NCI-H128 (cell line): Measurements from ENCODE around the gene DLG1.

Source experiments
- DNase-seq: peaks from one replicate; lab custom pipeline; 2025; ENCODE audit not compliant: unreplicated experiment; lab: John Stamatoyannopoulos, UW

The DLG1 gene

DNA sequence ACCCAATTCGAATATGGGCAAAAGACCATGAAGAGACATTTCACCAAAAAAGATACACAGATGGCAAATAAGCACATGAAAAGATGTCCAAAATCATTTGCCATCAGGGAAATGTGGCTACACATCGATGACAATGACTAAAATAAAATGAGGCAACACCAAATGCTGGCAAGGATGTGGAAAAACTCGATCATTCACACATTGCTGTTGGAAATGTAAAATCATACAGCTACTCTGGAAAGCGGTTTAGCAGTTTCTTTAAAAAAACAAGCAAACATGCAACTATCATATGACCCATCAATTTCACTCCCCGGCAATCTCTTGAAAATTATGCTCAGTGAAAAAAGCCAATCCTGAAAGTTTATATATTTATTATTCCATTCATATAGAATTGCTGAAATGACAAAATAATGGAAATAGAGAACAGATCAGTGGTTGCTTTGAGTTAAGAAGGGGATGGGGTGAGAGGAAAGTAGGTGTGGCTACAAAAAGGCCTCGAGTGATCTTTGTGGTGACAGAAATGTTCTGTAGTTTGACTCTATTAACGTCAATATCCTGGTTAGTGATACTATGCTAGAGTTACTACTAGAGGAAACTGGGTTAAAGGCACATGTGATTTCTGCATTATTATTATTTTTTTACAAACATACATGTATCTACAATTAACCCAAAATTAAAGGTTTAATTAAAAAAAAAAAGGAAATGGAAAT, 45.0 kb downstream of the DLG1 start:
- DNase-seq: no peak

- DNase-seq: no peak
Measured at GRCh38 chr3:197249542-197249941, 48.9 kb downstream of the DLG1 start.

DNA sequence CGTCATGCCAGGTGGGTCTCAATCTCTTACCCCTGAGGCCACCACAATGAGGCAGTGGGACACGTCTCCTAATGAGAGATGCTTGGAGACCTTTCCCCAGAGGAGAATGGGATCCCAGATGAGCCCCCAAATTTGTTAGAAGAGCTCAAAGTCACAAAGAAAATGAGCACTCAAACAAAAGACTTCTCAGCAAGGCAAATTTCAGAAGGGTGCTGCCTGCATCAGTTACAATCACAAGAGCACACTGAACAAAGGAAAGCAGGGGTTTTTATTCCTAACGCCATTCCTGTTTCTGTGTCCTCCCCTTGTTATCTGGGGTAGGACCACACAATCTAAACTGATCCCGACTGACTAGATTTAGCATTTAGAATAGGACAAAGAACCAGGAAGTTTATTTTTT, 50.1 kb downstream of the DLG1 start:
- DNase-seq: no peak

GRCh38 chr3:197244751-197245150, 53.7 kb downstream of the DLG1 start:
- no peak for DNase-seq

GRCh38 chr3:197242784-197243432, 55.5 kb downstream of the DLG1 start:
- DNase-seq: no peak

DNA sequence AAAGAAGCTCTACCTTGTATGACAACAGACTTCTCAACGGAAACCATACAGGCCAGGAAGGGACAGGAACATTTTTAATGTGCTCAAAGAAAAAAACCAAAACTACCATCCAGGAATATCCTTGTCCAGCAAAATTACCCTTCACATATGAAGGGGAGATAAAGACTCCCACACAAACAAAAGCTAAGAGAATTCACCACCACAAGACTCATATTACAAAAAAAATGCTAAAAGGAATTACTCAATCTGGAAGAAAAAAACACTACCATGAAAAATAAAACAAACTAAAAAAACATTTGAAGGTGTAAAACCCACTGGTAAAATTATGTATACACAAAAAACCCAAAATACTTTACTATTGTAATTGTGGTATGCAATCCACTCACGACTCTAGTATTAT, 57.2 kb downstream of the DLG1 start:
- DNase-seq: no peak

DNA sequence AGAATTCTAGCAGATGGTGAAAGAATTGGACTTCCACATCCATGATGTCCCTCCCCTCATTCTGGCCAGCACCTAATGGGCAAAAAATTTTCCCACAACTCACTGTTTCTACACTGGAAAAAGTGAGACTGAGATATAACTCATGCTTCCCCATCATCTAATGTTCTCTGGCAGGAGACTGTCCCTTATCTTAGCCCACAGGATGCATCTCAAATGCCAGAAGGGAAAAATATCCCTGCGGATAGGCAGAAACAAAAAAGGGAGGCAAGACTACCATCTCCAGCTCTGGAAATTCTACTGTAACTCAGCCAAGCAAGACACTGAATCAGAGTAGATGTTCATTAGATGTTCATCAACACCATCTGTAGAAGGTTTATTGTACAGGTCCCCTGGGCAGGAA, 58.6 kb downstream of the DLG1 start:
- no peak for DNase-seq

DNA sequence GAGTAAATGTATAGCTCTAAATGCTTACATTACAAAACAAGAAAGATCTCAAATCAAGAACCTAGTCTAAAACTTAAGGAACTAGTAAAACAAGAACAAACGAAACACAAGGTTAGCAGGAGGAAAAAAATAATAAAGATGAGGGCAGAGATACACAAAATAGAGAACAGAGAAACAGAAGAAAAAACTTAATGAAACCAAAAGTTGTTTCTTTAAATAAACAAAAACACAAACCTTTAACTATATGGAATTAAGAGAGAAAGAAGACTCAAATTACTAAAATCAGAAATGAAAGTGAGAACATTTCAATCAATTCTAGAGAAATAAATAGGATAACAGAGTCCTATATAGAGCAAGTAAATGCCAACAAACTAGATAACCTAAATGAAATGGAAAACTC, 59.6 kb downstream of the DLG1 start:
- no peak for DNase-seq

DNA sequence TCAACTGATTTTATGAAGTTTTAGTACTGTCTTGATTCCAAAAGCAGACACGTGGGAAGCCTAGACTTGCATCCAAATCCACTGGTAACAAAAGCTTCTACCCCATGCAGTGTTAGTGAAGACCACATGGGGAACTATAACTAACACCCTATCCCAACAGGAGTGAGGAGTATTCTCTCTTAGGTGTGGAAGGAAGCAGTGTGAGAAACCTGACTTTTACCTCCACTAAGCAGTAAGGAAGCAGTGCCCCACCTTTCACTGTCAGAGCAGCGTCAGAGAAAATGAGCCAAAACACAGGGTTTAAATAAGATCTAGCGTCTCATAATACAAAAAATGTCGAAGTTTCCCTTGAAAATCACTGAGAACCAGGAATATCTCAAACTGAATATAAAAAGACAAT, 60.5 kb downstream of the DLG1 start:
- DNase-seq: no peak

DNA sequence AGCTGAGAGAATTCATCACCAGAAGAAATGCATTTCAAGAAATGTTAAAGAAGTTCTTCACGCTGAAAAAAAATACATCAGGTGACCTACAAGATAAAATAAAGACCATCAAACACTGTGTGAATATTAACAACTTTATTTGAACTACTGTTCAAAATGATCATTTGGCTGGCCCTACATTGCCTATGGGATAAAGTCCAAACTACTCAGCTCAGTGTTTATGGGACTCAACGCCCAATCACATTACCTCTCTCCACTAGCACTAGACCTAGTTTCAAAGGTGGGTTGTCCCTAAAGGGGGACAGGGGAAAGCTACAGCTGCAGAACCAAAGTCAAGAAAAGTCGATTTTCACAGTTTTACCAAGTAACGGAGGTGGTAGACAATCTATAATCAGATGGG, 62.0 kb downstream of the DLG1 start:
- DNase-seq: no peak

DNA sequence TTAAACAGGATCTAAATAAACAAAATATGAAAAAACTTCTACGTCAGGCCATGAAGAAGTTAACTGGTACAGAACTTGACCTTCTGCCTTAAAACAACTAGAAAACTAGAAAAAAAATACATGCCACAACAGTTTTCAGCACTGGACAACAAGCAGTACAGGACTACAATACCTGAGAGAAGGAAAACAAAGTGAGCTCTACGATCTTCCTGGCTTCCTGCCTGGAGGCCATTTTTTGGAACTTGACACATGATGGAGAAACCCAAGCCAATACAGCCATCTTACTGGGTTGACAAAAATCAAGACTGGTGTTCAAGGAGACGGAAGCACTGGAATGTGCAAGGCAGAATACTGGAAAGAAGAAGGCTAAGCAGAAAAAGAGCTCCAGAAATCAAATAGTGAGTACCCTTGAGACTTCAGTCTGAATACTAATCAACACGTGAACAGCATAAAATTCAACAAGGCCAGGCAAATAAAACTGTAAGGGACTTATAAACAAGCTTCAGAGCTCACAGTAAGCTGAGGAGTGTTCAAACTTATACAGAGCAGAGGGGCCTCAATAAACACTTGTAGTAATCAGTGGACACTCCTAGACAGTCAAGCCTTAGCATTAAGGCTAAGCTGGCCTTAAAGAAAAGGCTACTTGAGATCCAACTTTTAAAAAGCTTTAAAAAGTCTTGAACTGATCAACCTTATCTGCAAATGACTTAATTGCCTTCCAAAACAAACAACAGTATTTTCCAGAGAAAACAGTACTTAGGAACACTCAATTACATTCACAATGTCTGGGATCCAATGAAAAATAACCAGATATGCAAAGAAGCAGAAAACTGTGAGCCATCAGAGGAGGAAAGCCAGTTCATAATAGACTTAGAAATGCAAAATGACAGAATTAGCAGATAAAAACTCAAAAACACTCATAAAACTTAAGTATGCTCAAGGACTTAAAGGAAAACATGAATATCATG, 63.2 kb downstream of the DLG1 start:
- DNase-seq: no peak

DNA sequence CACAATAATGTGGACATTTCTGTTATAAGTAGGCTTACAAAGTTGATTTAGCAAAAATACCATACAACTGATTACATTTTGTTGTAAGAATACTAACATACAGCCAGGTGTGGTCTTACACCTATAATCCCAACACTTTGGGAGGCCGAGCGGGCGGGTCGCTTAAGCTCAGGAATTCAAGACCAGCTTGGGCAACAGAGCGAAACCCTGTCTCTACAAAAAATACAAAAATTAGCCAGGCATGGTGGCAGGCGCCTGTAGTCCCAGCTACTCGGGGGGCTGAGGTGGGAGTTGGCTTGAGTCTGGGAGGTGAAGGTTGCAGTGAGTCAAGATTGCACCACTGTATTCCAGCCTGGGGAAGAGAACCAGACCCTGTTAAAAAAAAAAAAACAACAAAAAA, 67.1 kb downstream of the DLG1 start:
- DNase-seq: no peak

GRCh38 chr3:197229836-197230235, 68.6 kb downstream of the DLG1 start:
- DNase-seq: no peak

GRCh38 chr3:197229178-197229577, 69.2 kb downstream of the DLG1 start:
- no peak for DNase-seq

- DNase-seq: no peak
Measured at GRCh38 chr3:197227780-197228574, 70.4 kb downstream of the DLG1 start.

DNA sequence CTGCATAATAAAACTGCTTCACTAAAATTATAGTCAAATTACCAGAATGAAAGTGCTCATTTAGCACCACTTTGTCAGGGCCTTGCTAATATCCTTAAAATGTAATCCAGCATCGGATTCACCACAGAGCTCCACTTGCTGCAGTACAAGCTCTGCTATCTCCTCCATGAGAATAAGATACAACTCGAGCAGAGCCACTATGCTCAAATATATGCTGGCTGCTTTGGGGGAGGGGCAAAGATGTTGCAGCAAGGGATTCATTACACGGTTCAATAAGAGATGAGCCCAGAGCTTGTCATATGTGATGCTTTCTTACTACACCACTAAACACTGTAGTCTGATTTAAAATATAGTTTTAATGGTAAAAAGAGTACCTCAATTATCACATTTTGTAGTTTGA, 72.2 kb downstream of the DLG1 start:
- DNase-seq: no peak

GRCh38 chr3:197225579-197225978, 72.8 kb downstream of the DLG1 start:
- no peak for DNase-seq

DNA sequence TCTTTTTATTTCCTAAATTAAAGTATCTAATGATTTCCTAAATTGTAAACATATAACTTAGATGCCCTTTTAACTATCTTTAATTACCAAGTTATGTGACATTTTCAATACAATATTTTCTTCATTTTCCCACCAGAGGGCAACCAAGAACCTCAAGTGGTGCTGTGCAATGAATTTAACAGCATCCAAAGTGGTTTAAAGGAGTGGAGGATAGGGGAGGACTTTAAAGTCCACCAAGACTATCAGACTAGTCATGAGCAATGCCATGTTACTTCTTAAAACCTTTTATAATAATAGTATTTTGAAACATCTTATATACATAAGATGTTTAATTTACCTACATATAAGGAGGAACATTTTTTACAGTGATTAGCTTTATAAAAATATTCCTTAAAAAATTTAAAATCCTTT, 74.4 kb downstream of the DLG1 start:
- DNase-seq: peak; percentile 61

GRCh38 chr3:197222937-197223370, 75.5 kb downstream of the DLG1 start:
- no peak for DNase-seq

DNA sequence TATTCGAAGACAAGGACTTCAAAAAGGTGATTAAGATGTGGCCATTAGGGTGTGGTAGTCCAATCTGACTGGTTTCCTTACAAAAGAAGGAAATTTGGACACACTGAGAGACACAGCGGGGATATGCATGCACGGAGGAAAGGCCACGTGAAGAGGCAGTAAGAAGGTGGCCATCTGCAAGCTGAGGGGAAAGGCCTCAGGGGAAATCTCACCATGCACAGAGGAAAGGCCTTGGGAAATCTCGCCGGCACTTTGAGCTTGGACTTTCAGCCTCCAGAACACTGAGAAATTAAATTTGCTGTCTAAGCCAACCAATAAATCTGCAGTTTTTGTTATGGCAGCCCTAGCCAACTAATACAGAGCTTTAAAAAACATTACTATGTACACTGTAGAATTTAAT, 78.8 kb downstream of the DLG1 start:
- no peak for DNase-seq

- no peak for DNase-seq
Measured at GRCh38 chr3:197218210-197218609, 80.2 kb downstream of the DLG1 start.
